Smooth muscle cell (in vitro differentiated cells): ENCODE measurements around the gene GCN1. TPM values are rescaled to one million over a fixed set of nuclear protein-coding genes. Genes with fewer than 3 reads are reported as not detected.

Experiments used
- DNase-seq: peaks from one replicate; lab custom pipeline; 2025; ENCODE audit not compliant: unreplicated experiment; lab: John Stamatoyannopoulos, UW
- H2AFZ ChIP-seq: fragments of 200-600 bp; sonication (generic); 2 replicates; pipeline ENCODE4 v1.6.0; 2016; ENCODE audit warnings: antibody characterized with exemption, low read depth, mild to moderate bottlenecking
- H3F3A ChIP-seq: fragments of 200-600 bp; sonication (generic); 2 replicates; pipeline ENCODE4 v1.6.0; 2017; ENCODE audit warnings: antibody characterized with exemption, low read depth
- H3K27ac ChIP-seq: fragments of 200-600 bp; sonication (generic); 2 replicates; pipeline ENCODE4 v1.5.1; 2016; ENCODE audit warnings: low read depth, mild to moderate bottlenecking
- H3K27me3 ChIP-seq: fragments of 200-600 bp; sonication (generic); 2 replicates; pipeline ENCODE4 v1.6.1; 2016; ENCODE audit warnings: low read depth, mild to moderate bottlenecking
- H3K36me3 ChIP-seq: fragments of 200-600 bp; sonication (generic); 2 replicates; pipeline ENCODE4 v1.5.1; 2016; ENCODE audit warnings: low read depth
- H3K4me1 ChIP-seq: fragments of 200-600 bp; sonication (generic); 2 replicates; pipeline ENCODE4 v1.5.1; 2016; ENCODE audit warnings: low read depth
- H3K4me2 ChIP-seq: fragments of 200-600 bp; sonication (generic); 2 replicates; pipeline ENCODE4 v1.6.0; 2016; ENCODE audit warnings: mild to moderate bottlenecking
- H3K4me3 ChIP-seq: fragments of 200-600 bp; sonication (generic); 2 replicates; pipeline ENCODE4 v1.5.1; 2016; ENCODE audit warnings: mild to moderate bottlenecking
- H3K79me2 ChIP-seq: fragments of 200-600 bp; sonication (generic); 2 replicates; pipeline ENCODE4 v1.6.0; 2016; ENCODE audit warnings: low read depth, mild to moderate bottlenecking
- H3K9ac ChIP-seq: fragments of 200-600 bp; sonication (generic); 2 replicates; pipeline ENCODE4 v1.6.0; 2016; ENCODE audit warnings: low read depth
- H3K9me3 ChIP-seq: fragments of 200-600 bp; sonication (generic); replicated peaks from 2 replicates; pipeline ENCODE4 v1.5.1; 2016; ENCODE audit warnings: low read depth
- H4K20me1 ChIP-seq: fragments of 200-600 bp; sonication (generic); 2 replicates; pipeline ENCODE4 v1.6.0; 2016; ENCODE audit warnings: low read depth
- WGBS: methylation state at CpG from one replicate; pipeline ENCODE4 v1.1.7; 2016; ENCODE audit warnings: low lambda C conversion rate; 5-methylcytosine and 5-hydroxymethylcytosine counted together
- polyA plus RNA-seq: library from polyadenylated mRNA; unstranded; fragments of >200 nt; fragmentation: Nextera tagmentation; extraction: Ambion mirVana; gene quantifications from 2 replicates; pipeline ENCODE4 v1.2.1, GENCODE V29; 2016
- total RNA-seq: library from RNA; depleted of rRNA; stranded (reverse); fragments of >200 nt; gene quantifications from 2 replicates; pipeline ENCODE4 v1.2.3, GENCODE V29; 2014
- TF ChIP-seq, protein P1 (sequence below): fragments of 200-600 bp; sonication (generic); IDR thresholded peaks from 2 replicates; pipeline ENCODE4 v1.5.1; 2017; ENCODE audit warnings: borderline replicate concordance, mild to moderate bottlenecking, antibody characterized with exemption; ENCODE audit not compliant: insufficient read depth, poor library complexity, severe bottlenecking

Gene GCN1
- total and polyA plus RNA-seq, 2 experiments from 2014 or later = 31.6 to 44.3 TPM

DNA sequence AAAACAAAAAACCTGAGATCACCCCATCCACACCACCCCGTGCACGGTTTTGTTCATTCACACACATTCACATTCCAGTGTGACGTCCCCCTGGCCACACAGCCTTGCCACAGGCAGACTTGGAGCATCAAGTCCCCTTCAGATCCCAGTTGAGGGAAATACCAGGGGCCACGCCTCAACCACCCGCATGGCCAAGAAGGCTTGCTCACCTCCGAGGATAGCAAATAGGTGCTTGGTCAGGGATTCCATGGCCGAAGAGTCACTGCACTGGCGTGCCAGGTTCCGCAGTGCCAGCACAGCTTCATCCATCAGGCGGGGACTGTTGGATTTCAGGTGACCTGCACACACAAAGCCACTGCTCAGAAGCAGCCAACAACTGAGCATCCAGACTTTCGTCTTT, 19.0 kb downstream of the GCN1 start:
- Histone ChIP-seq H3K27ac (no peak overlapping the region), H3K9ac (no peak overlapping the region), H2AFZ (no peak overlapping the region), H4K20me1 (peaks cover 21% of the 10 kb centered on the region), H3K79me2 (no peaks in the 10 kb centered on the region), H3K4me1 (no peaks in the 10 kb centered on the region), H3K27me3 (no peaks in the 10 kb centered on the region), H3F3A (no peaks in the 10 kb centered on the region), H3K4me2 (no peak overlapping the region), H3K4me3 (no peak overlapping the region), H3K9me3 (no peaks in the 10 kb centered on the region), H3K36me3 (peaks cover 19% of the 10 kb centered on the region)
- WGBS = 94% methylated on average over 11 of the region's 11 CpGs
- DNase-seq = no peak
- TF ChIP-seq, protein P1, sequence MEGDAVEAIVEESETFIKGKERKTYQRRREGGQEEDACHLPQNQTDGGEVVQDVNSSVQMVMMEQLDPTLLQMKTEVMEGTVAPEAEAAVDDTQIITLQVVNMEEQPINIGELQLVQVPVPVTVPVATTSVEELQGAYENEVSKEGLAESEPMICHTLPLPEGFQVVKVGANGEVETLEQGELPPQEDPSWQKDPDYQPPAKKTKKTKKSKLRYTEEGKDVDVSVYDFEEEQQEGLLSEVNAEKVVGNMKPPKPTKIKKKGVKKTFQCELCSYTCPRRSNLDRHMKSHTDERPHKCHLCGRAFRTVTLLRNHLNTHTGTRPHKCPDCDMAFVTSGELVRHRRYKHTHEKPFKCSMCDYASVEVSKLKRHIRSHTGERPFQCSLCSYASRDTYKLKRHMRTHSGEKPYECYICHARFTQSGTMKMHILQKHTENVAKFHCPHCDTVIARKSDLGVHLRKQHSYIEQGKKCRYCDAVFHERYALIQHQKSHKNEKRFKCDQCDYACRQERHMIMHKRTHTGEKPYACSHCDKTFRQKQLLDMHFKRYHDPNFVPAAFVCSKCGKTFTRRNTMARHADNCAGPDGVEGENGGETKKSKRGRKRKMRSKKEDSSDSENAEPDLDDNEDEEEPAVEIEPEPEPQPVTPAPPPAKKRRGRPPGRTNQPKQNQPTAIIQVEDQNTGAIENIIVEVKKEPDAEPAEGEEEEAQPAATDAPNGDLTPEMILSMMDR = no peak

DNA sequence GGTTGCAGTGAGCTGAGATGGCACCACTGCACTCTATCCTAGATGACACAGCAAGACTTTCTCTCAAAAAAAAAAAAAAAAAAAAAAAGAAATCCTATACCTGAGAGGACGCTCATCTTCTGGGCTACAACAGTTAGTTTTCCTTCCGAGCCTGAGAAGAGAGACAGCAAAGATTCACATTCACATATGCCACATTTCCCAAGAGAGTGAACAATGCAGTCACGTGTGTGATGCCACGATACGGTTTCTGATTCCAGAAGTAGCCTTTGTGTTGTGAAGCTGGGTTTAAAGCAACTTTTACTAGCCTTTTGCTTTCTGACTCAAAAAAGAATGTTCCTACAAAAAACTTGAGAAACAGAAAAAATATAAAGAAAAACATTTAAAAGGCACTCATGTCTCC, 19.5 kb downstream of the GCN1 start:
- Histone ChIP-seq H4K20me1 (peaks cover 16% of the 10 kb centered on the region), H3K4me3 (no peak overlapping the region), H3K79me2 (no peaks in the 10 kb centered on the region), H3K9ac (no peak overlapping the region), H3K27ac (no peak overlapping the region), H3K36me3 (peaks cover 19% of the 10 kb centered on the region), H3K4me1 (no peaks in the 10 kb centered on the region), H3K4me2 (no peak overlapping the region), H2AFZ (no peak overlapping the region), H3F3A (no peaks in the 10 kb centered on the region), H3K27me3 (no peaks in the 10 kb centered on the region), H3K9me3 (no peaks in the 10 kb centered on the region)
- no peak for DNase-seq
- over 99% methylated on average over 5 of the region's 5 CpGs for WGBS
- TF ChIP-seq, protein P1 = no peak

- 98% methylated on average over 3 of the region's 3 CpGs for WGBS
- Histone ChIP-seq H3K4me1 (no peaks in the 10 kb centered on the region), H3K9me3 (no peaks in the 10 kb centered on the region), H3K79me2 (no peaks in the 10 kb centered on the region), H3F3A (no peaks in the 10 kb centered on the region), H2AFZ (no peak overlapping the region), H3K36me3 (peaks cover 19% of the 10 kb centered on the region), H3K4me2 (no peak overlapping the region), H3K27ac (no peak overlapping the region), H3K9ac (no peak overlapping the region), H4K20me1 (no peaks in the 10 kb centered on the region), H3K4me3 (no peak overlapping the region), H3K27me3 (no peaks in the 10 kb centered on the region)
- no peak for DNase-seq
- TF ChIP-seq, protein P1 = no peak
These were observed 22.5 kb downstream of the GCN1 start for GRCh38 chr12:120172053-120172452.

- Histone ChIP-seq H3K9me3 (no peaks in the 10 kb centered on the region), H3K4me1 (no peaks in the 10 kb centered on the region), H3K4me2 (no peak overlapping the region), H4K20me1 (peaks cover 5% of the 10 kb centered on the region), H3K27ac (no peak overlapping the region), H3K9ac (no peak overlapping the region), H3K79me2 (no peaks in the 10 kb centered on the region), H3K4me3 (no peak overlapping the region), H3K27me3 (no peaks in the 10 kb centered on the region), H3F3A (no peaks in the 10 kb centered on the region), H2AFZ (no peak overlapping the region), H3K36me3 (peaks cover 13% of the 10 kb centered on the region)
- TF ChIP-seq, protein P1 = no peak
- no peak for DNase-seq
- 96% methylated on average over 7 of the region's 7 CpGs for WGBS
These were observed 23.9 kb downstream of the GCN1 start for GRCh38 chr12:120170631-120171030.
